Measurements from ENCODE around the gene ARMCX2.
A peak's percentile ranks its signal among the peaks of the same experiment; 100 is the strongest.

The ARMCX2 gene

GRCh38 chrX:101642093-101642492 is 17.6 kb downstream of the ARMCX2 start:
- TF ChIP-seq POLR2AphosphoS5 (IDR thresholded peaks at IDR 0.05; ENCODE audit: low read depth, low read length) (no peak), SIN3A (IDR thresholded peaks at IDR 0.05; ENCODE audit: borderline replicate concordance, insufficient read depth, low read length) (no peak), REST (IDR thresholded peaks at IDR 0.05; ENCODE audit: insufficient read depth in 1 of 2, low read depth in 2 of 2, low read length in 2 of 2) (no peak), FOXP2 (optimal IDR thresholded peaks at IDR 0.05; ENCODE audit: borderline replicate concordance, extremely low read depth, extremely low read length, insufficient read depth) (no peak), TAF1 (IDR thresholded peaks at IDR 0.05; ENCODE audit: borderline replicate concordance, insufficient read depth, low read length) (no peak)

GRCh38 chrX:101639583-101639982 is 20.1 kb downstream of the ARMCX2 start:
- no peak for TF ChIP-seq TAF1 (IDR thresholded peaks at IDR 0.05; ENCODE audit: borderline replicate concordance, insufficient read depth, low read length)
- no peak for TF ChIP-seq POLR2AphosphoS5 (IDR thresholded peaks at IDR 0.05; ENCODE audit: low read depth, low read length)
- TF ChIP-seq FOXP2 (optimal IDR thresholded peaks at IDR 0.05; ENCODE audit: borderline replicate concordance, extremely low read depth, extremely low read length, insufficient read depth) = no peak
- no peak for TF ChIP-seq SIN3A (IDR thresholded peaks at IDR 0.05; ENCODE audit: borderline replicate concordance, insufficient read depth, low read length)
- no peak for TF ChIP-seq REST (IDR thresholded peaks at IDR 0.05; ENCODE audit: insufficient read depth in 1 of 2, low read depth in 2 of 2, low read length in 2 of 2)

GRCh38 chrX:101619364-101619763 is 40.3 kb downstream of the ARMCX2 start:
- TF ChIP-seq REST (IDR thresholded peaks at IDR 0.05; ENCODE audit: insufficient read depth in 1 of 2, low read depth in 2 of 2, low read length in 2 of 2) = no peak
- no peak for TF ChIP-seq TAF1 (IDR thresholded peaks at IDR 0.05; ENCODE audit: borderline replicate concordance, insufficient read depth, low read length)
- no peak for TF ChIP-seq SIN3A (IDR thresholded peaks at IDR 0.05; ENCODE audit: borderline replicate concordance, insufficient read depth, low read length)
- no peak for TF ChIP-seq POLR2AphosphoS5 (IDR thresholded peaks at IDR 0.05; ENCODE audit: low read depth, low read length)
- no peak for TF ChIP-seq FOXP2 (optimal IDR thresholded peaks at IDR 0.05; ENCODE audit: borderline replicate concordance, extremely low read depth, extremely low read length, insufficient read depth)

GRCh38 chrX:101617211-101618191 is 42.1 kb downstream of the ARMCX2 start, which contains the start of gene ARMCX6:
ARMCX6 (minus strand) TSS chrX:101618000; CDS start chrX:101616620, 1,380 bp downstream.
- TF ChIP-seq FOXP2 (optimal IDR thresholded peaks at IDR 0.05; ENCODE audit: borderline replicate concordance, extremely low read depth, extremely low read length, insufficient read depth) (peak; percentile 19), REST (IDR thresholded peaks at IDR 0.05; ENCODE audit: insufficient read depth in 1 of 2, low read depth in 2 of 2, low read length in 2 of 2) (no peak)
